Measurements from ENCODE around the gene PSMD10. TPM values are rescaled to one million over a fixed set of nuclear protein-coding genes. Genes with fewer than 3 reads are reported as not detected.

Gene PSMD10
- polyA plus RNA-seq, 1 donor from 2014 or later = 209 TPM

DNA sequence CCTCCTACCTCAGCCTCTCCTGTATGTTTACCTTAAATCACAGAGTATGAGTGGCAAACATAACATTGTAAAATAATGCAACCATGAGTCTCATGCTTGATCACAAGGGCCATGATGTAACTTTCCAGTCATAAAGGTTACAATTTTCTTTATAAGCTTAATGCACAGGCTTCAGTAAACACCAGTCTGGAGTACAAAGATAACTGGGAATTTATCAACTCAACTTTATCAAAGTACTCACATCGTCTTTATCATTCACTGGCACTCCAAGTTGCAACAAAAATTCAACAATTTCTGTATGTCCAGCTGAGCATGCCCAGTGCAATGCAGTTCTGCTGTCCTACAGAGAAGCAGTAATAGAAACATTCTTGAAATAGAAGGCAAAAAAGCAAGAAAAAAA, 2.8 kb downstream of the PSMD10 start (continued):
- TF ChIP-seq EP300 (conservative IDR thresholded peaks at IDR 0.05; ENCODE audit: poor library complexity, severe bottlenecking) (no peak), SMC3 (conservative IDR thresholded peaks at IDR 0.05; ENCODE audit: poor library complexity) (no peak)

DNA sequence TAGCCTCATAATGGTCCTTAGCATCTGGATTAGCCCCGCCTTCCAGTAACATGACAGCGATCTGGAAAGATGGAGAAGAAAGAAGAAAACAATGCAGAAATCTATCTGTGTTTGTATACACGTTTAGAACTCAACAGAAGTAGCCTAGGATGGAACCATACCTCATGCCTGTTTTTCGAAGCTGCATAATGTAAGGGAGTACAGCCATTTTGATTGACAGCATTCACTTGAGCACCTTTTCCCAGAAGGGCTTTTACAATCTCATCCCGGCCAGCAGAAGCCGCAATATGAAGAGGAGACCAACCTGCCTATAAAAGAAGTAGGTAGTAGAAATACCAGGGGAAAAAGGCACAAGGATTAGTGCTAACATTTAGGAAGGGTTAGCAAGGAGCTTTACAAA, 3.5 kb downstream of the PSMD10 start:
- no peak overlapping the region for H3K9ac ChIP-seq (ENCODE audit: low read length)
- no peak overlapping the region for H3K27ac ChIP-seq (ENCODE audit: low read length)
- H3K27me3 ChIP-seq (ENCODE audit: insufficient read depth, low read depth, low read length) = no peaks in the 10 kb centered on the region
- no peaks in the 10 kb centered on the region for H3F3A ChIP-seq (ENCODE audit: insufficient read depth, low read length, poor library complexity, severe bottlenecking)
- H3K79me2 ChIP-seq (replicated peaks; ENCODE audit: insufficient read depth, low read length) = peaks cover 8% of the 10 kb centered on the region
- TF ChIP-seq RAD21 (conservative IDR thresholded peaks at IDR 0.05) (no peak), EZH2 (IDR thresholded peaks at IDR 0.05; ENCODE audit: borderline replicate concordance, insufficient read depth, low read length, poor library complexity, severe bottlenecking) (no peak), MXI1 (conservative IDR thresholded peaks at IDR 0.05; ENCODE audit: poor library complexity, severe bottlenecking) (no peak), TAF1 (IDR thresholded peaks at IDR 0.05; ENCODE audit: low read depth) (no peak), SMC3 (conservative IDR thresholded peaks at IDR 0.05; ENCODE audit: poor library complexity) (no peak), EP300 (conservative IDR thresholded peaks at IDR 0.05; ENCODE audit: poor library complexity, severe bottlenecking) (no peak), POLR2AphosphoS5 (IDR thresholded peaks at IDR 0.05) (no peak)
- TF ChIP-seq, protein P1, sequence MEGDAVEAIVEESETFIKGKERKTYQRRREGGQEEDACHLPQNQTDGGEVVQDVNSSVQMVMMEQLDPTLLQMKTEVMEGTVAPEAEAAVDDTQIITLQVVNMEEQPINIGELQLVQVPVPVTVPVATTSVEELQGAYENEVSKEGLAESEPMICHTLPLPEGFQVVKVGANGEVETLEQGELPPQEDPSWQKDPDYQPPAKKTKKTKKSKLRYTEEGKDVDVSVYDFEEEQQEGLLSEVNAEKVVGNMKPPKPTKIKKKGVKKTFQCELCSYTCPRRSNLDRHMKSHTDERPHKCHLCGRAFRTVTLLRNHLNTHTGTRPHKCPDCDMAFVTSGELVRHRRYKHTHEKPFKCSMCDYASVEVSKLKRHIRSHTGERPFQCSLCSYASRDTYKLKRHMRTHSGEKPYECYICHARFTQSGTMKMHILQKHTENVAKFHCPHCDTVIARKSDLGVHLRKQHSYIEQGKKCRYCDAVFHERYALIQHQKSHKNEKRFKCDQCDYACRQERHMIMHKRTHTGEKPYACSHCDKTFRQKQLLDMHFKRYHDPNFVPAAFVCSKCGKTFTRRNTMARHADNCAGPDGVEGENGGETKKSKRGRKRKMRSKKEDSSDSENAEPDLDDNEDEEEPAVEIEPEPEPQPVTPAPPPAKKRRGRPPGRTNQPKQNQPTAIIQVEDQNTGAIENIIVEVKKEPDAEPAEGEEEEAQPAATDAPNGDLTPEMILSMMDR (IDR thresholded peaks at IDR 0.05; ENCODE audit: poor library complexity, severe bottlenecking) = no peak
- TF ChIP-seq, protein P2, sequence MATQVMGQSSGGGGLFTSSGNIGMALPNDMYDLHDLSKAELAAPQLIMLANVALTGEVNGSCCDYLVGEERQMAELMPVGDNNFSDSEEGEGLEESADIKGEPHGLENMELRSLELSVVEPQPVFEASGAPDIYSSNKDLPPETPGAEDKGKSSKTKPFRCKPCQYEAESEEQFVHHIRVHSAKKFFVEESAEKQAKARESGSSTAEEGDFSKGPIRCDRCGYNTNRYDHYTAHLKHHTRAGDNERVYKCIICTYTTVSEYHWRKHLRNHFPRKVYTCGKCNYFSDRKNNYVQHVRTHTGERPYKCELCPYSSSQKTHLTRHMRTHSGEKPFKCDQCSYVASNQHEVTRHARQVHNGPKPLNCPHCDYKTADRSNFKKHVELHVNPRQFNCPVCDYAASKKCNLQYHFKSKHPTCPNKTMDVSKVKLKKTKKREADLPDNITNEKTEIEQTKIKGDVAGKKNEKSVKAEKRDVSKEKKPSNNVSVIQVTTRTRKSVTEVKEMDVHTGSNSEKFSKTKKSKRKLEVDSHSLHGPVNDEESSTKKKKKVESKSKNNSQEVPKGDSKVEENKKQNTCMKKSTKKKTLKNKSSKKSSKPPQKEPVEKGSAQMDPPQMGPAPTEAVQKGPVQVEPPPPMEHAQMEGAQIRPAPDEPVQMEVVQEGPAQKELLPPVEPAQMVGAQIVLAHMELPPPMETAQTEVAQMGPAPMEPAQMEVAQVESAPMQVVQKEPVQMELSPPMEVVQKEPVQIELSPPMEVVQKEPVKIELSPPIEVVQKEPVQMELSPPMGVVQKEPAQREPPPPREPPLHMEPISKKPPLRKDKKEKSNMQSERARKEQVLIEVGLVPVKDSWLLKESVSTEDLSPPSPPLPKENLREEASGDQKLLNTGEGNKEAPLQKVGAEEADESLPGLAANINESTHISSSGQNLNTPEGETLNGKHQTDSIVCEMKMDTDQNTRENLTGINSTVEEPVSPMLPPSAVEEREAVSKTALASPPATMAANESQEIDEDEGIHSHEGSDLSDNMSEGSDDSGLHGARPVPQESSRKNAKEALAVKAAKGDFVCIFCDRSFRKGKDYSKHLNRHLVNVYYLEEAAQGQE (IDR thresholded peaks at IDR 0.05; ENCODE audit: borderline replicate concordance) = no peak
- H3K4me2 ChIP-seq (ENCODE audit: low read length) = no peak overlapping the region
- no peaks in the 10 kb centered on the region for H3K36me3 ChIP-seq (ENCODE audit: insufficient read depth, low read length)
- H3K9me3 ChIP-seq (ENCODE audit: low read length) = no peaks in the 10 kb centered on the region
- no peak overlapping the region for H3K4me3 ChIP-seq (ENCODE audit: low read length)
- no peaks in the 10 kb centered on the region for H3K9me2 ChIP-seq (ENCODE audit: insufficient read depth, low read length)
- H2AFZ ChIP-seq (ENCODE audit: low read depth, low read length) = no peak overlapping the region
- H4K20me1 ChIP-seq (ENCODE audit: insufficient read depth) = no peaks in the 10 kb centered on the region

DNA sequence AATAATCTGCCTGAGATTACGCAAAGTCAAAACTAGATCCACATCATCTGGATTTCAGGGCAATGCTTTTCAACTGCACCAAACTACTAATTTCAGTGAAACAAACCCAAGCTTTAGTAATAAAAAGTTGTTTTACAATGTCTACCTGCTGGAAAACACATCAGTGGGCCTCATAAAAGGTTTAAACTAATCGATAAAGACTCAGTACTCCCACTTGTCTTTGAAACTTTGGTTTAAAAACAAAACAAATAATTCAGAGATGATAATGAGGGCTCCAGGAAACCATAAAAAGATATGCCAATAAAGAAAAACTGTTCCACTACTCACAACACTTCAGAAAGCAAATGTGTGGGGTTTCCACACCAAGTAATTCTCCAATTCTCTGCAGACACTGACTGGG, 10.2 kb downstream of the PSMD10 start:
- Histone ChIP-seq H4K20me1 (ENCODE audit: insufficient read depth) (no peaks in the 10 kb centered on the region), H3K9me3 (ENCODE audit: low read length) (no peaks in the 10 kb centered on the region), H3K79me2 (replicated peaks; ENCODE audit: insufficient read depth, low read length) (no peaks in the 10 kb centered on the region), H3K27me3 (ENCODE audit: insufficient read depth, low read depth, low read length) (no peaks in the 10 kb centered on the region), H3K36me3 (ENCODE audit: insufficient read depth, low read length) (no peaks in the 10 kb centered on the region), H3F3A (ENCODE audit: insufficient read depth, low read length, poor library complexity, severe bottlenecking) (no peaks in the 10 kb centered on the region), H2AFZ (ENCODE audit: low read depth, low read length) (no peak overlapping the region), H3K9ac (ENCODE audit: low read length) (no peak overlapping the region), H3K4me2 (ENCODE audit: low read length) (no peak overlapping the region), H3K27ac (ENCODE audit: low read length) (no peak overlapping the region), H3K4me3 (ENCODE audit: low read length) (no peak overlapping the region), H3K9me2 (ENCODE audit: insufficient read depth, low read length) (no peaks in the 10 kb centered on the region)
- TF ChIP-seq RAD21 (conservative IDR thresholded peaks at IDR 0.05) = no peak
- no peak for TF ChIP-seq SMC3 (conservative IDR thresholded peaks at IDR 0.05; ENCODE audit: poor library complexity)
- no peak for TF ChIP-seq MXI1 (conservative IDR thresholded peaks at IDR 0.05; ENCODE audit: poor library complexity, severe bottlenecking)
- TF ChIP-seq POLR2AphosphoS5 (IDR thresholded peaks at IDR 0.05) = no peak
- TF ChIP-seq, protein P2 (IDR thresholded peaks at IDR 0.05; ENCODE audit: borderline replicate concordance) = no peak
- TF ChIP-seq EP300 (conservative IDR thresholded peaks at IDR 0.05; ENCODE audit: poor library complexity, severe bottlenecking) = no peak
- TF ChIP-seq TAF1 (IDR thresholded peaks at IDR 0.05; ENCODE audit: low read depth) = no peak
- TF ChIP-seq EZH2 (IDR thresholded peaks at IDR 0.05; ENCODE audit: borderline replicate concordance, insufficient read depth, low read length, poor library complexity, severe bottlenecking) = no peak
- TF ChIP-seq, protein P1 (IDR thresholded peaks at IDR 0.05; ENCODE audit: poor library complexity, severe bottlenecking) = no peak
